G401.6 (cell line): Measurements from ENCODE around the gene SMAD3.
"Not testable (repeated sequence)": the region's sequence is repeated elsewhere in the genome, so short reads cannot be mapped to it uniquely, and the experiment has no call there.

Experiments used
- FAIRE-seq: peaks from 2 replicates; lab custom pipeline; 2012; peaks lifted over from hg19 to GRCh38; lab: Jason Lieb, UNC

SMAD3 gene

DNA sequence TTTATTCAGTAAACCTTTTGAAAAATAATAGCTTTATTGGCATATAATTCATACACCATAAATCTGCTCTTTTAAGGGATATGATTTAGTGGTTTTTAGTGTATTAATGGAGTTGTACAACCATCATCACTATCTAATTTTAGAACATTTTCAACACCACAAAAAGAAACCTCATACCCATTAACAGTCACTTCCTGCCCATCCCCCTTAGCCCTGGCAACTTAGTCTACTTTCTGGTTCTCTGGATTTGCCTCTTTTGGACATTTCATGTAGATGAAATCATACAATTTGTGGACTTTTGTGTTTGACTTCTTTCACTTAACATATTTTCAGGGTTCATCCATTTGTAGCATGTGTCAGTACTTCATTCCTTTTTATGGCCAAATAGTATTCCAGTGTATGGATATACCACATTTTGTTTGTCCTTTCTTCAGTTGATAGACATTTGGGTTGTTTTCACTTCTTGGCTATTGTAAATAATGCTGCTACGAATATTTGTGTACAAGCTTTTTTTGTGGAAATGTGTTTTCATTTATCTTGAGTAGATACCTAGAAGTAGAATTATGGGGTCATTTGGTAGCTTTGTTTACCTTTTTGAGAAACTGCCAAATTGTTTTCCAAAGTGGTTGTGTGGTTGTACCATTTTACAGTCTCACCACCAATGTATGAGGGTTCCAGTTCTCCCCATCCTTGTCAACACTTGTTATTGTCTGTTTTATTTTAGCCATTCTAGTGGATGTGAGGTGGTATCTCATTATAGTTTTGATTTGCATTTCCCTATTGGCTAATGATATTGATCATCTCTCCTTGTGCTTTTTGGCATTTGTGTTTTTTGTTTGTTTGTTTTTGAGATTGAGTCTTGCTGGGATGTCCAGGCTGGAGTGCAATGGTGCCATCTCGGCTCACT is 45.8 kb downstream of the SMAD3 start:
- FAIRE-seq = no peak

- no peak for FAIRE-seq
Measured at GRCh38 chr15:67114046-67114445, 48.6 kb downstream of the SMAD3 start.

DNA sequence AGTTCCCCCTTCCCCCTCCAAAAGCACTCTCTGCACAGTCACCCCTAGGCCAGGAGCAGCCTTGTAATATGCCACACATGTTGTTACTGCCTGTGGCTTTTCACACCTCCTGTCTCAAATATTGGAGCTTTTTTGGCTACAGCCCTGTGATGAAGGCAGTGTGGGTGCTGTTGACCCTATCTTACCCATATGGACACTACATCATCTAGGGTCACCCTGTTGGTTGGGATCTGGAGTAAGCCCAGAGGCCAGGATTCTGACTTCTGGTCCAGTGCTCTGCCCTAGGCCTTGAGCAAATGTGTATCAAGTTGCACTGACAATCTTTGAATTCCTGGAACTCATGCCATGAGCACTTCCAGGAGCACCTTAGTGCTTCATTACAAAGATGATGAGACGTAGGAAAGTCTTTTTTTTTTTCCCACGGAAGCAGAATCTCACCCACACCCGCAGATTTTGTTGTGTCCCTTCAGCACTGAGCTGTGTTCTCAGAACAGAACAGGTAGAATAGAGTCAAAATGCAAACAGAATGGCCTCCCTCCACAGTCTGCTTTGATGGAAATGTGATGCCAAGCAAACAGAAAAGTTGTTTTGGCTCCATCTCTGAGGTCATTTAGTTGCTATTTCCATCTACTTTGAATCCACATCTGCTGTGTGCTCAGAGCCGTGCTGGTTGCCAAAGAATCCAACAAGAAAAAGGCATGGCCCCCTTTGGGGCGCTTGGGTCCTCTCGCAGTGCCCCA is 49.6 kb downstream of the SMAD3 start:
- FAIRE-seq = no peak

DNA sequence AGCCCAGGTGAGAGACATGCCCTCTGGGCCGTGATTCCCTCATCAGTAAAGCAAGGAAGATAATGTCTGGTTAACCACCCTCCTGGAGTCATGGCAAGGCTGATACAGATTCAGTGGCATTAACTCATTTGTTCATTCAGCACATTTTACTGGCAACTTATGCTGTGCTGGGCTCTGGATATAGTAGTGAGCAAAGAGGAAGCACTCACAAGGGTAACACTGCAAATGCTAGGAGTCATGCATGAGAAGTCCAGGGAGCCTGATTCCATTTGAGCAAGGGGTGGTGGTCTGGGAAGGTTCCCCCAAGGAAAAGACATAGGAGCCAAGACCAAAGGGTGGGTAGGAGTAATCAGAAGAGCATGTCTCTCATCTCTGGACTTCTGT is 50.2 kb downstream of the SMAD3 start:
- FAIRE-seq = no peak

- no peak for FAIRE-seq
Measured at GRCh38 chr15:67116742-67117141, 51.3 kb downstream of the SMAD3 start.

GRCh38 chr15:67117370-67117769 is 52.0 kb downstream of the SMAD3 start:
- FAIRE-seq = no peak

- no peak for FAIRE-seq
Measured at GRCh38 chr15:67118808-67119207, 53.4 kb downstream of the SMAD3 start.

DNA sequence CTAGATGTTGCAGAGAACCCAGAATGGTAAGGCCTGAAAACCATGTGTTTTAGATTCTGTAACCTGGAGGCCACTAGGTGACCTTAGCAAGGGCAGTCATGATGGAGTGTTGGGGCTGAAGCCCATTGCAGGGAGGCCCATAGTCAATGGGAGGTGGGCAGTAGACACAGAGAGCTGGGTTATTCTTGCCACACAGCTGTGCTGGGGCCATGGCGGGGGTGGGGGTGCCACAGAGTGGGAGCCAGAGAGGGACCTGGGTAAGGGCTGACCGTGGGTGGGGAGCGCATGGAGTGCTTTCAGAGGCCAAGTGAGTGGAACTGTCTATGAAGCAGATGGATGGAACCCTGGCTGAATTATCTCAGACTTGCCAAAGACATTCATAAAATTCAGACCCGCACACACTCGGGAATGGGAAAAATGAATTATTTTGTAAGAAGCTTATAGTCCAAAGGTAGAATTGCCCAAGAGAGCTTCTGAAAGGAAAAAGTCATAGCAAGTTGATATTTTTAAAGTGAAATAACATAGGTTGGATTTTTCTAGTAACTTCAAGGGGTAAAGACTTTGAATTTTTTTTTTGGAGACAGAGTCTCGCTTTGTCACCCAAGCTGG is 53.9 kb downstream of the SMAD3 start:
- FAIRE-seq = no peak

DNA sequence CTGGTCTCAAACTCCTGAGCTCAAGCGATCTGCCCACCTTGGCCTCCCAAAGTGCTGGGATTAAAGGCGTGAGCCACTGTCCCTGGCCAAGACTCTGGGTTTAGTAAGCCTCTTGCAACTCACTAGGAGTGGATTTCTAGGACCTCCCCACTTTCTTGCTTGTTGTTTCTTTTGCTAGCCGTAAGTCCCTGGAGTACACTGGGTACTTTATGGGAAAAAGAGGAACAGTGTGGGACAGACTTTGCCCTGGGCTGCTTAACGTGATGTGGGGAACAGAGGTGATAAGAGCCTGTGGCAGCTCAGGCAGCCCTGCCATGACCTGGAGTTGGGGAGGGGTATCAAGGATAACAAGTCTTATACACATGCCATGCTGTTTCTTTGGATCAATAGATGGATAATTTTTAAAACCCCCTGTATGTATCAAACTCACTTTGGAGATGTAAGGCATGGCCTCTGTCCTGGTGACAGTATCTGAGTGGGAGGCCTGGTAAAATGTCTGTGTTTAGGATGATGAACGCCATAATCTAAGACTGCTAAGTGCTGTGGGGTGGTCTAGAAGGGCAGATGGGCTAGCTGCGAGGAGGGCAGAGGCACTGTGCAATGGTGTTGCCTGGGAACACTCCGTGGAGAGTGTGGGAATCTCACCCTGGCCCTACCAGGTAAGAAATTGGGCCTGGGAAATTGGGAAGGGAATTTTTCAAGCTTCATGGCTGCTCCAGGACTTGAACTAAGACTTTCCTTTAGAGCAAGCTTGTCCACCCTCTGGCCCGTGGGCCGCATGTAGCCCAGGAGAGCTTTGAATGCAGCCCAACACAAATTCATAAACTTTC is 54.8 kb downstream of the SMAD3 start:
- no peak for FAIRE-seq

GRCh38 chr15:67120839-67121643 is 55.6 kb downstream of the SMAD3 start:
- no peak for FAIRE-seq

DNA sequence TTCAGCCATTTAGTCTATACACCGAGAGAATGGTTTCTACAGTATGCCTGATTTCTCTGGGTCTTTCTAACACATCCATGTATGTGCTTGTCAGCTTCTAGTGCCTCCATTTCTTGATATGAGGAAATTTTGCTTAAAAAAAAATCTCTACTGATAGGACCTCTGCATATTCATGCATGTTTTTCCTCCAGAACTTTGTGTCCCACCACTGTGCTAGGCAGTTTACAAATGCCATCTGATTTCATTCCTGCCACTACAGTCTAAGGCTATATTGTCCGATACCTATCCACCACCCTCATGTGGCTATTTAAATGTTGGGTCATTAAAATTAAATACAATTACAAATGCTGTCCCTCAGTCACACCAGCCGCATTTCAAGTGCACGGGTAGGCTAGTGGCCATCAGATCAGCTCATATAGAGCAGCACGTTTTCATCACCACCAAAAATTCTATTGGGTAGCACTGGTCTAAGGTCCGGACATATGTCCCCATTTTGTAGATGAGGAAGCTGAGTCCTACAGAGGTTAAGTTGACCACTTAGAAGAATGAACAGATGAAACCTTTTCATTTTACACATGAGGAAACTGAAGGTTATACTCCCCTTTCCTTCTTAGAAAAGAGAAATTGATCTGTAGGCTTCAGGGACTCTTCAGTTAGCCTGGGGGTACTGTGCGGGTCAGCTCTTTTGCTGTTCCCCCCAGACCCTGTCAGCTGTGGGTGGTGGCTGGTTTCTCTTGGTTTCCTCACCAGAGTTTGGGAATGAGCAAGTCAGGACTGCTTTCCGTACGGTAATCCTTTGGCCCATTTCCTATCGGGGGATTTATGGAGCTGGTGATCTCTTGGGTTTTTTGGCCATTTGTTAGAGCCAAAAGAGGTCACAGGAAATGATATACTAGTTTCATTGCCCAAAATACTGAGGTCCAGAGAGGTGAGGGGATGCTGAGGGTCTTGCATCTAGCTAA is 56.5 kb downstream of the SMAD3 start:
- FAIRE-seq = no peak

DNA sequence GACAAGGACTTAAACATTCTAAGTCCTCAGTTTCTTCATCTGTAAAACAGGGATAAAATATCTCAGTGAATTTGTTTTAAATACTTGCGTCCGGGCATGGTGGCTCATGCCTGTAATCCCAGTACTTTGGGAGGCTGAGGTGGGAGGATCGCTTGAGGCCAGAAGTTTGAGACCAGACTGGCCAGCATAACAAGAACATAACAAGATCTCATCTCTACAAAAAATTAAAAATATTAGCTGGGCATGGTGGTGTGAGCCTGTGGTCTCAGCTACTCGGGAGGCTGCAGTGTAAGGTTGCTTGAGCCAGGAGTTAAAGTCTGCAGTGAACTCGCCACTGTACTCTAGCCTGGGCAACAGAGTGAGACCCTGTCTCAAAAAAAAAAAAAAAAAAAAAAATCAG is 57.4 kb downstream of the SMAD3 start:
- FAIRE-seq = not testable (repeated sequence)

GRCh38 chr15:67123291-67123690 is 57.9 kb downstream of the SMAD3 start:
- not testable (repeated sequence) for FAIRE-seq

DNA sequence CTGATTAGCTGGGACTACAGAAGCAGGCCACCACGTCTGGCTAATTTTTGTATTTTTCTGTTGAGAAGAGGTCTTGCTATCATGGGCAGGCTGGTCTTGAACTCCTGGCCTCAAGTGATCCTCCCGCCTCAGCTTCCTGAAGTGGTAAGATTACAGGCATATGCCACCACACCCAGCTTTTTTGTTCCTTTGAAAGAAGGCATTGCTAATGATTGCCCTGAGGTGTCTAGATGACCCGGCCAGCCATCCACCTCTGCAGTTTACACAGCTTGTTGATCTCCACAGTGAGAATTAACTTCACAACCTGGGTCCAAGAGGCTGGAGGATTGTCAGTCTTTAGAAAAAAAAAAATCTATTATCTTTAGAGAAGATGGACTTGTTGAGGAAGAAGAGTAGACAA is 58.7 kb downstream of the SMAD3 start:
- FAIRE-seq = no peak

DNA sequence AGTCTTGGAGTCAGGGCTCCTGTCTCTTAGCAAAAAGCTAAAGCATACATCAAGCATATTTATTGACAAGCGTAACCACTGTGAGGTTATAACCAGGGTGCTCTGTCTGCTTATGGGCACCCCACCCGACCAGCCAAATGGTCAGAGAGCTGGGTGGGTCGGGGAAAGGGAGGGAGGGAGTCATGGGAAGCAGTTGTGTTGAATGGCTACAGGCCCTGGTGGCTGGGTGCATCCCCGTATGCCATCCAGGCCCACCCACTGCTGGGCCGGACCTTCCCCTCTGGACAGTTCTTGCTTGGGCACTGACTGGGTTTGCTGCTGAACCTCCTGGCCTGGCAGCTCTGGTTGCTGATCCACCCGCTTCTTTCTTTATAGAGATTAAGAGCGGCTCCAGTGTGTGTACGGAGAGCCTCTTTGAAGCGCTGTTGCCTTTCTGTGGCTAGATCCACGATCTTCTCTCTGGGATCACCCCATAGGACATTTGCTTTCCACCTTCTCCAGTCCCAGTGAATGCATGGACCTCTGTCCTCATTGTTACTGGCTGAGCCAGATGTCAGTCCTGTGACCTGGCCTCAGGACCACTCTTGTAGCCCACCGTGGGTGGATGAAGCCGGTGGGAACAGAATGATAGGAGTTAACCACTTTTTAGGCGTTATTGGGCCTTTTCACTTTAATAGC is 59.6 kb downstream of the SMAD3 start:
- no peak for FAIRE-seq

GRCh38 chr15:67125589-67126502 is 60.4 kb downstream of the SMAD3 start:
- no peak for FAIRE-seq

DNA sequence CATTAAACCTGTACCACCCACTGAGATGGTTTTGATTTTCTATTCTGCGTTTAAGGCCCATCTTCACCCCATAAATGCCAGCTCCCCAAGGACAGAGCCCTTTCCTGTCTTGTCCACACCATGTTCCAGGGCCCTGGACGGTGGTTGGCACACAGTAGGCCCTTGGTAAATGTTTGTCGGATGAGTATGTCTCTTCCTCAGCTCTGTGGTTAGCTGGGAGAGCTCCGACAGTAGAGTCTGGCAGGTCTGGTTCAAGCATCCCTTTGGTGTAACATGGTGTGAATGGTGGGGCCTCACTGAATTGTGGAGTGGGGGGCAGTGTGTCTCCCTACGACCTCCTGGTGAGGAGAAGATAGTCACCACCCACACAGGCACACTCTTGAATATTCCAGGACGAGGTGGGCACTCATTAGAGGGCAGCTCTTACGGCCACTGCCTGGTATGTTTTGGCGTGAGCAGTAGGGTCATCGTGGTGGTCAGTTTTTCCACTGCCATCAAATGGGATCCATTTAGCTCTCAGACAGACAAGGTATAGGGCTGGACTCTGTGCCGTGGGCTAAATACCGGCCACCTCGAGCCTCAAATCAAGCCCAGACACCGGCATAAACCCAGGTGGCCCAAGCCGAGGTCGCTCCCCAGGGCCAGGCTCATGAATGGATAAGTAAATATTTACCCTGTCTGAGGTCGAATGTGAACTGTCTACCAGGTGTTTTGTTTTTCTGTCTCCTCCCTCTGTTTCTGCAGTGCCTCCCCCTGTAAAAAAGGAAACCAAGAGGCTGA is 61.3 kb downstream of the SMAD3 start:
- no peak for FAIRE-seq

DNA sequence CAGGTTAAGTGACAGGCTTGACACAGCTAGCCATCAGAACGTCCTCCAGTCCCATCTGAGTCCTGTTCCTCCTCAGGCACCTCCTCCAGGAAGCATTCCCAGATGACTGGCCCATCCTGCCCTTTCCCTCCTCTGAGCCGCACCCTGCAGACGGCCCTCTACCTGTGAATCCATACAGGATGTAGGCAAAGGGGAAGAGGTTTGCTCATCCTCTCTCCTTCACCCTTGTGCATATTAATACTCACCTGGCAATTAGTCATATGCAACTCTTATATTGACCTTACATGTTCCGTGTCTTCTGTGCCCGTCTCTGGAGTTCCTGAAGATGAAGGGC is 61.9 kb downstream of the SMAD3 start:
- no peak for FAIRE-seq
